Skin epidermis (tissue), 12 donors: ENCODE measurements around the gene ANKRD35.
"Not testable (repeated sequence)": the region's sequence is repeated elsewhere in the genome, so short reads cannot be mapped to it uniquely, and the experiment has no call there.

Experiments
- H3K27ac ChIP-seq, 21 experiments: fragments of 200-600 bp; sonication (generic) in 11 of 21; one replicate each; pipeline ENCODE4 v1.5.0; 2020; ENCODE audit warnings: mild to moderate bottlenecking in 3 of 21, inconsistent platforms in 2 of 21, moderate library complexity in 2 of 21
- H3K4me3 ChIP-seq, 7 experiments: fragments of 200-600 bp; sonication (generic) in 2 of 7; one replicate each; pipeline ENCODE4 v1.5.0; 2020; ENCODE audit warnings: inconsistent platforms in 2 of 7, mild to moderate bottlenecking in 2 of 7, moderate library complexity in 1 of 7

The ANKRD35 gene

DNA sequence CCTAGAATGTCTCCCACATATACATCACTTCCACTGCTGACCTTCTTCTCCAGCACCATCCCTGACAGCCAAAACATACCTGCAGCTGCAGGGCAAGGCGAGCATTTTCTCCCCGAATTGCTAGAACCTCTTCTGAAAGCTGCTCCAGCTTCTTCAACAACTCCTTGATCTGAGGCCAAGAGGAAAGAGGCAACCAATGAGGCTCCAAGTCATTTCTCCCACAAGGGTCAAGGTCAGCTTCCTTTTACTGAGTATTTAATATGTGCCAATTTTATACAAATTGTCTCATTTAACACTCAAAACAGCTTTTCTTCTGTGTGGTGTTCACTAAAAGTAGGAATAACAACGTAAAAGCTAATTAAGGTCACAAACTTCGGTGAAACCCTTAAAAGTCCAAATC, 17.4 kb downstream of the ANKRD35 start:
- no peak overlapping the region for H3K27ac ChIP-seq
- no peak overlapping the region for H3K4me3 ChIP-seq

DNA sequence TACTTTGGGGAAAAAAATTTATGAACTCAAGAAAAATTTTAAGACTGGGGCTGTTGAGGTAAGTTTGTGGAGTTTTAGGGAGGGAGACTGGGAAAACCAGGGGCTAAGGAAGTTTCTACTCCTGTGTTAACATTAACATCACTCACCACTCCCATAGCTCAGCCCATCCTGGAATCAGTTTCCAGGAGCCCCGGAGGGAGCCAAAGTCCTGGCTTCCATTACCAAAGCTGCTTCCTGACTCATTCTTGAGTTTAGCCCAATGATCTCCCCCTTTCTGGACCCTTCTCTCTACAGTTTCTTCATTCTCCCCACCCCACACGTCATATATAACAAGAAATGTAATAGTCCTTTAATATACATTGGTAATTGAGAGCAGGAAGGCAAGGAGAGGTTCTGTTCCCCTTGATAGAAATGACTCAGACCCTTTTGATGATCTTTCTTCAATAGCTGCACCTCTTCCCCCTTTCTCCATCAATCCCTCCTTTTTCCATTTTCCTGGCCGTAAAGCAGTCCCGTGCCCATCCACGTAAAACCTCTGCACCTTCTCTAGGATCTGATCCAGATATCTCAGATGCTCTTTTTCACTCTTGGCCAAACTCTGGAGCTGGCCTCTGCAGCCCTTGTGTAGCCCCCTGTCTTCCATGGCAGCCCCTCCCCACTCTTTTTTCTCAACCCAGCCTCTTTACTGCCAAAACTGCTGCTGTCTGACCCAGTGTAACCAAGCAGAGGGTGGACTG, 22.2 kb downstream of the ANKRD35 start:
- H3K27ac ChIP-seq: no peak overlapping the region
- H3K4me3 ChIP-seq: no peak overlapping the region

GRCh38 chr1:145859491-145860023, 26.1 kb downstream of the ANKRD35 start:
- Histone ChIP-seq H3K4me3 (peak overlapping the region; percentile 73 to 99 (median 90)), H3K27ac (peak overlapping the region; percentile 33 to 95 (median 86))

GRCh38 chr1:145858901-145859490, 26.7 kb downstream of the ANKRD35 start, which contains the start of gene PIAS3:
TSS of gene PIAS3 (minus strand) at chr1:145859081. CDS start at chr1:145858990, 91 bp downstream.
- H3K4me3 ChIP-seq: peak within 1 kb of the TSS; percentile 73 to 99 (median 90)
- peak within 1 kb of the TSS; percentile 51 to 95 (median 86) for H3K27ac ChIP-seq

DNA sequence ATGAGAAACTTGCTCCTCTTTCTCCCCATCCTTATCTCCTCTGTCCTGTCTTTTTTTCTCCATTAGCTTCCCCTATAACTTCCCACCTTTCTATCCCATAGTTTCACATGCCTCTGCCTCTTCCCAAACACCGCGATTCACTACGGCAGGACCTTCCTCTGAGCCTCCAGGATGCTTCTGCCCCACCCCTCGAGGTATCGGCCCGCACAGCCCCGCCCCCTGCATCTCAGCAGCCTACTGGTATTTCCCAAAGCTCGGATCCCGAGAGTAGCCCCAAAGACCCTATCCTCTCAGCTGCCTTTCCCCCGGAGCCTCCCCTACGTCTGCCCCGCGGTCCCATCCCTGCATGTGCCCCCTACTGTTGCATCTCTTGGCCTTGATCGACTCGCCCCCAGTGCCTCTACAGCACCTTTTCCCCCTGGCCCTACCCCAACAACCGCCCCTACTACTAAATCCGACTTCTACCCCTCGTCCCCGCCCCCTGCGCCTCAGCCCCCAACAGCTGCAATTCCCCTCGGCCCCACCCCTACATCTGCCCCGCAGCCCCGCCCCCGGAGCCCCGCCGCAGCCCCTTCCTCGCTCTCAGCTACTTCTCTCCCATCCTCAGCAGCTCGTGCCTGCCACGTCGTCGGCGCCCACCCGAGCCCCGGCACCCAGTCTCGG, 27.3 kb downstream of the ANKRD35 start:
- peak overlapping the region; percentile 51 to 95 (median 86) for H3K27ac ChIP-seq
- H3K4me3 ChIP-seq: peak overlapping the region; percentile 73 to 99 (median 90)

DNA sequence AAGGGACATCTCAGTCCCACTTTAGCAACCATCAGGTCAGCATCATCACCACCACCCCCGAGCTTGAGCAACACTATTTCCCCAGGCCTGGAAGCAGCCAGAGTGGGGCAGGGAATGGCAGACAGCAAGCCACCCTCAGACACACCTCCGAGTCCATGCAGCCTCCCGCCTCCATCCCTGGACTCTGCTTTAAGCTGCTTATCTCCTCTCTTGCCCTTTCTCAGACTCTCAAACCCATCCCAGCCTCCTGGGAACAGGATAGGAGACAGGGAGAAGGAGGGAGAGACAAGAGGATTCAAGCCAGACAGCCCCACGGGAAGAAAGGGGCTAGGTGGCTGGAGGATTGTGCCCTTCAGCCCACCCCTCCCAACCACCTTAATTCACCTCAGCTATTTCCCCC, 28.5 kb downstream of the ANKRD35 start:
- H3K27ac ChIP-seq: peak overlapping the region in 2 of 21 experiments; percentile 6 to 87
- H3K4me3 ChIP-seq: no peak overlapping the region

DNA sequence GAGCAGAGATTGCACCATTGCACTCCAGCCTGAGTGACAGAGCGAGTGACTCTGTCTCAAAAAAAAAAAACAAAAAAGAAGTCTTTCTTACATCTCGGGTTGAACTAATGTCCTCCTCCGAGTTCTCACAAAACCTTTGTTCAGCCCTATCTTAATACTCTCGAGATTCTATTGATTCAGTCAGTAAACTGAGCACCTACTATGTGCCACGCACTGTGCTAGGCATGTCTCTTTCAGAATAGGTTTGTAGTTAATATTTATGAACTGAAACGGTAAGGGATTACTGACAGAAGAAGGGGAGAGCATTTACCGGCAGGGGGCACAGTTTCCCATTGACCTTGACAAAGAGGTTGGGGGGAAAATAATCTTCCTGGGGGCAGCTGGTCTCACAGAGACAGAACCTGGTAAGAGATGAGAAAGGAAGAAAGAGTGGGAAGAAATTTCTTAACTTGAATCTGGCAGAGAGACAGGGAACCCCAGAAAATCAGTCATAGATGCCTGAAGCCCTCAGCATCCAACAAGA, 30.2 kb downstream of the ANKRD35 start:
- H3K4me3 ChIP-seq: no peak overlapping the region
- H3K27ac ChIP-seq: no peak overlapping the region

DNA sequence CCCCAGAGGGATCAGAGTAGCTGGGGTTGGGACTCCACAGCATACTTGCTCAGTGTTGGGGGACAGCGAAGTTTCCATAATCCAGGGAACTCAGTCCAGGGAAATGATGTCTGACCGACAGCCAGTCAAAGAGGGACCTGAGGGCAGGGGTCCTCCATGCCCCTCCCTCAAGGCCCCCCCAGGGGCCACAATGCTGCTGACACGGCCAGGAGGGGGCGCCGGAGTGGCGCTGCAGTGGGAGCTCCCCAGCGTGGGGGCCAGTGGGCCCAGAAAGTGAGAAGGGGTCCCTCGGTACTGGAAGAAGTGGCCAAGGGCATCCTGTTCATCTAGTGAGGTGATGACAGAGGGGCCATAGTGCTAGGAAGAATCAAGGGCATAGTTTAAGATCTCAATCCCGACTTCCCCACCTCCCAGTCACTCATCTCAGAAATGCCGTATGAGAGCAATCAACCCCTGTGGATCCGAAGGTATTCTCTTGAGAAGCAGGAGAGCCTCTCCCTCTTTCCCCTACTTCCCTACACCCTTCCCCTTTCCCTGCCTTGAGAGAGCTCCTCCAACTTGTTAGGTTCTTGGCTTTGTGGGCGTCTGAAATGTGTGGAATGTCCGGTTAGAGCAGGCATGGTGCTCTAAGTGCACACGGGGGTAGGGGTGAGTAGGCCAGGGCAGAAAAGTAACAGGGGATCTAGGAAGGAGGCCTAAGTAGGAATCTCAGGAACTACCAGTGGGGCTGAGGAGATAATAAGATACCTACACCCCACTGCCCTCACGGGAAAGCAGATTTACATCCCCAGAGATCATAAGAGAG, 36.1 kb downstream of the ANKRD35 start:
- peak overlapping the region in 2 of 21 experiments; percentile 9 to 26 for H3K27ac ChIP-seq

GRCh38 chr1:145847827-145848226, 37.8 kb downstream of the ANKRD35 start:
- H3K4me3 ChIP-seq: no peak overlapping the region
- no peak overlapping the region for H3K27ac ChIP-seq

More for the DNA sequence above, 36.1 kb downstream of the ANKRD35 start:
- H3K4me3 ChIP-seq: no peak overlapping the region

GRCh38 chr1:145846201-145846612, 39.5 kb downstream of the ANKRD35 start:
- Histone ChIP-seq H3K27ac (peak overlapping the region; percentile 39 to 90 (median 75)), H3K4me3 (peak overlapping the region; percentile 44 to 61 (median 47))

GRCh38 chr1:145845514-145846161, 40.0 kb downstream of the ANKRD35 start, which contains the start of gene NUDT17:
TSS of gene NUDT17 (plus strand) at chr1:145845630. CDS start at chr1:145845641, 11 bp downstream.
- H3K4me3 ChIP-seq: peak within 1 kb of the TSS; percentile 44 to 61 (median 47)
- H3K27ac ChIP-seq: peak within 1 kb of the TSS; percentile 39 to 90 (median 75)

GRCh38 chr1:145845144-145845513, 40.5 kb downstream of the ANKRD35 start:
- H3K27ac ChIP-seq: peak overlapping the region in 11 of 21 experiments; percentile 52 to 90 (median 81)

GRCh38 chr1:145843031-145843430, 42.6 kb downstream of the ANKRD35 start:
- H3K27ac ChIP-seq: no peak overlapping the region
- no peak overlapping the region for H3K4me3 ChIP-seq

More at GRCh38 chr1:145845144-145845513, 40.5 kb downstream of the ANKRD35 start:
- peak overlapping the region; percentile 44 to 61 (median 47) for H3K4me3 ChIP-seq

DNA sequence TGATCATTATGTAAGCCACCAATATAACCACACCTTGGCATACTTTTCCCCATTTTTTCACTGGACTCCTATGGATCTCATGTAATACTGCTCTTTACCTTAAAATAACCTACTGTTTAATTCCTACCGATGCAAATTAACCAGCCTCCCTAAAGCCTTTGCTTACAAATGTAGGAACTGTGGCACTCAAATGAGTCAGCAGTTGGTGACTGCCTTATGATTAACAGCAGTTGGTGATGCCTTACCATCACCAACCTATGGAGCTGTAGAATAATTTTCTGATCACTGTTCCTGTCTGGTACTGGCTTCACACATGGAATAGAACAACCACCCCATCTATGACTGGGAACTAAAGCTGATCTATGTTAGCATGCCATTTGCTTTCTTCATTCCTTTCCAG, 48.0 kb downstream of the ANKRD35 start:
- no peak overlapping the region for H3K4me3 ChIP-seq
- no peak overlapping the region for H3K27ac ChIP-seq

GRCh38 chr1:145830810-145831209, 54.9 kb downstream of the ANKRD35 start:
- not testable (repeated sequence) for H3K4me3 ChIP-seq, H3K27ac ChIP-seq

DNA sequence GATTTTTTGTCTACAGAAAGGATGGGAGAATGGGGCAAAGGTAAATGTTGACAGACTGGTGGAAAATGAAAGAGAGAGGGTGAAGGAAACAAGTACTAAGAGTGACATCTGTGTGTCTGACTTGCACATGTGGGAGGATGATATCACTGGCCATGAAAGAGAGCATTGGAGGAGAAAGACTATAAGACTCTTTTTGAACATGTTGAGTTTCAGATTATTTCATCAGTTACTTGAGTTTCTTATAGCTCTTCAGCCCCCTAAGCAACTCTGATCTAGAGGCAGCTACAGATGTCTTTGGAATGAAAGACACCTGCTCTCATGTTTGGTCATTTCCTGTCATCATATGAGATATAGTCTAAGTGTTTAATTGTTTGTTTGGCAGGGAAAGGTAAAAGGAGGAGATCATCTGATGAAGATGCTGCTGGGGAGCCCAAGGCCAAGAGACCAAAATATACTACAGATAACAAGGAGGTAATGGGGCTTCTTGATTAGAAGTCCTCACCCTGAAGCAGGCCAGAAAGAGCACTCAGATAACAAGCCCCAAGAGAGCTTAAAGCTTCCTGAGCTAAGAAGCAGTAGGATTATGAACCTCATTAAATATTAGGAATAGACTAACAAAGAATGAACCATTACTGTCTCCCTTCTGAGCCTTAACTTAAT, 57.2 kb downstream of the ANKRD35 start:
- Histone ChIP-seq H3K27ac (no peak overlapping the region), H3K4me3 (no peak overlapping the region)

- H3K4me3 ChIP-seq: no peak overlapping the region
- no peak overlapping the region for H3K27ac ChIP-seq
These were observed 57.7 kb downstream of the ANKRD35 start for GRCh38 chr1:145827966-145828365.

DNA sequence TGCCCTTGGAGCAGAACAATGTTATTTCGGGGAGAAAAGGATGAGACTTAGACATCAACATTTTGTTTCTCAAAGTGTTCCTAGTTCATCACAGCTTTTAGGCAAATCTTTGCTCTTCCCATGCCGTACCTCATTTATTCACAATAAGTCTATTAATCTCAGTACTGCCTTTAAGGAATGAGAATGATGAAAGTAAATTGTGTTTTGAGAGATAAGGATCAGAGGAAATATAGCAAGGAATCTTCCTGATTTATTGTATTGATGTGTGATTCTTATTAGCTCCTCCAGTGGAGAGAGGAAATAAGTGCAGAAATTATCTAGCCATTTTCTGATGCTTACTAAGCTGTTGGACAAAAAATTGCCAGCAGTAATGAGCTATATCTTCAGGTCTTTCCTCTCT, 59.6 kb downstream of the ANKRD35 start:
- no peak overlapping the region for H3K27ac ChIP-seq
- H3K4me3 ChIP-seq: no peak overlapping the region
